Transverse colon (tissue), 4 donors: ENCODE measurements around the gene MAN1A2. TPM values are rescaled to one million over a fixed set of nuclear protein-coding genes. Genes with fewer than 3 reads are reported as not detected.

Experiments used
- DNase-seq: peaks from one replicate; pipeline ENCODE4 v3.0.0-alpha.2; 2019
- H3K27ac ChIP-seq, 4 donors: fragments of 200-600 bp; sonication (generic); 2 replicates each; pipeline ENCODE4 v1.5.1; 2016 to 2018; ENCODE audit warnings: inconsistent platforms in 4 of 4
- H3K27me3 ChIP-seq: fragments of 200-600 bp; sonication (generic); 2 replicates; pipeline ENCODE4 v1.5.1; 2017; ENCODE audit warnings: inconsistent platforms
- H3K36me3 ChIP-seq, 4 donors: fragments of 200-600 bp; sonication (generic); 2 replicates each; pipeline ENCODE4 v1.5.1; 2017 to 2019; ENCODE audit warnings: inconsistent platforms in 4 of 4
- H3K4me1 ChIP-seq, 4 donors: fragments of 200-600 bp; sonication (generic); 2 replicates each; pipeline ENCODE4 v1.5.1; 2017 to 2020; ENCODE audit warnings: inconsistent platforms in 4 of 4
- H3K4me3 ChIP-seq, 4 donors: fragments of 200-600 bp; sonication (generic); 1 replicate in 1 of 4; 2 replicates in 3 of 4; pipeline versions ENCODE4 v1.5.1 to v1.6.1; 2017 to 2019; ENCODE audit warnings: inconsistent platforms in 4 of 4
- H3K9me3 ChIP-seq, 2 donors: fragments of 200-600 bp; sonication (generic); 2 replicates each; pipeline ENCODE4 v1.5.1; 2017 to 2019; ENCODE audit warnings: inconsistent platforms in 2 of 2
- CTCF ChIP-seq, 5 experiments: fragments of 200-600 bp in 3 of 5; fragments of 450-650 bp in 2 of 5; sonication (generic) in 3 of 5; IDR thresholded peaks; 1 replicate in 2 of 5; 2 replicates in 3 of 5; pipeline ENCODE4 v1.5.1; 2016 to 2017; ENCODE audit warnings: antibody characterized with exemption in 5 of 5, inconsistent platforms in 3 of 5, mild to moderate bottlenecking in 2 of 5, moderate library complexity in 1 of 5
- EP300 ChIP-seq: sonication (generic); formaldehyde crosslinking; IDR thresholded peaks from one replicate; pipeline ENCODE4 v1.6.1; 2017; ENCODE audit warnings: antibody characterized with exemption, low read depth
- POLR2A ChIP-seq: fragments of 450-650 bp; IDR thresholded peaks from one replicate; pipeline ENCODE4 v1.6.1; 2016; ENCODE audit warnings: antibody characterized with exemption, mild to moderate bottlenecking, moderate library complexity
- POLR2AphosphoS5 ChIP-seq, 3 donors: sonication (generic); formaldehyde crosslinking; IDR thresholded peaks; one replicate each; pipeline ENCODE4 v1.6.1; 2016; ENCODE audit warnings: antibody characterized with exemption in 3 of 3
- WGBS, 2 donors: methylation state at CpG; one replicate each; pipeline ENCODE4 v1.1.5; 2018; ENCODE audit warnings: low coverage in 1 of 2; 5-methylcytosine and 5-hydroxymethylcytosine counted together
- in situ Hi-C, 4 donors: fragments of 200-750 bp; cut with MboI; loops; one replicate each; pipeline versions ENCODE4 v1.15.0 to v1.15.1; 2017; ENCODE audit warnings: low sequenced_read_pairs in 3 of 4, low pct_ligation_motif_present in 1 of 4, low pct_unique_long_range_greater_than_20kb in 1 of 4
- intact Hi-C: fragments of 100-400 bp; cut with DNase I; formaldehyde crosslinking; loops from one replicate; pipeline ENCODE4 v1.15.1; 2023; ENCODE audit warnings: low total_unique reads
- total RNA-seq, 4 donors: library from RNA; depleted of rRNA; stranded (reverse); fragments of >200 nt; gene quantifications; one replicate each; pipeline ENCODE4 v1.1.0, GENCODE V29; 2016

Gene MAN1A2
- total RNA-seq, 4 donors from 2014 or later, result 9.0 to 38.6 (median 21.6) TPM

- Histone ChIP-seq H3K4me1 (peaks cover 0 to 19% (median 9%) of the 10 kb centered on the region in 4 donors), H3K36me3 (no peaks in the 10 kb centered on the region), H3K4me3 (no peak overlapping the region), H3K27me3 (no peaks in the 10 kb centered on the region), H3K9me3 (no peaks in the 10 kb centered on the region), H3K27ac (no peak overlapping the region)
- 94% methylated on average over 3 of the region's 3 CpGs; no CpG with 5 or more reads in 1 of the 2 donors for WGBS, 2 donors
- peak; percentile 3 for DNase-seq
- TF ChIP-seq POLR2AphosphoS5 (IDR thresholded peaks at IDR 0.05) (no peak), EP300 (no peak), CTCF (IDR thresholded peaks at IDR 0.05) (no peak), POLR2A (no peak)
- intact Hi-C loops, result no loop called here
- in situ Hi-C loops, result no loop called here
These were observed 209.0 kb downstream of the MAN1A2 start for GRCh38 chr1:117576236-117576635.

- 82 to 83% methylated on average over 1 to 2 of the region's 2 CpGs for WGBS, 2 donors
- in situ Hi-C loops (no loop called here), intact Hi-C loops (no loop called here)
- Histone ChIP-seq H3K27me3 (no peaks in the 10 kb centered on the region), H3K36me3 (no peaks in the 10 kb centered on the region), H3K4me3 (no peak overlapping the region), H3K27ac (no peak overlapping the region), H3K4me1 (peaks cover 0 to 9% (median under 1%) of the 10 kb centered on the region in 4 donors), H3K9me3 (no peaks in the 10 kb centered on the region)
- DNase-seq, result peak; percentile 0
- TF ChIP-seq CTCF (IDR thresholded peaks at IDR 0.05) (no peak), POLR2AphosphoS5 (IDR thresholded peaks at IDR 0.05) (no peak), EP300 (no peak), POLR2A (no peak)
These were observed 210.1 kb downstream of the MAN1A2 start for GRCh38 chr1:117577191-117577885.

- no peak overlapping the region for H3K4me3 ChIP-seq
- TF ChIP-seq POLR2A, result no peak
- TF ChIP-seq POLR2AphosphoS5 (IDR thresholded peaks at IDR 0.05), result no peak
- TF ChIP-seq CTCF (IDR thresholded peaks at IDR 0.05), result no peak
- TF ChIP-seq EP300, result no peak
- no peak overlapping the region for H3K27ac ChIP-seq
- intact Hi-C loops (loop anchor here (1.0 kb wide), 1 partner anchor 26 kb away; no protein-coding TSS in a partner anchor), in situ Hi-C loops (no loop called here)
- no peaks in the 10 kb centered on the region for H3K27me3 ChIP-seq
- no peaks in the 10 kb centered on the region for H3K9me3 ChIP-seq
- peak; percentile 1 for DNase-seq
- no peaks in the 10 kb centered on the region for H3K36me3 ChIP-seq
- H3K4me1 ChIP-seq, result peaks cover 0 to 2% (median 0%) of the 10 kb centered on the region in 4 donors
- WGBS, 2 donors, result 90 to 93% methylated on average over 2 to 4 of the region's 4 CpGs
These were observed 211.2 kb downstream of the MAN1A2 start for GRCh38 chr1:117578466-117578865.

Other genes with a start within 250 kb of the MAN1A2 start
- 100 to 1,000 TPM in 1 of 4 donors, 1 to 10 TPM in 3; 2.6 to 106 (median 3.1) TPM for gene TRIM45, start 245.7 kb upstream of the MAN1A2 start, total RNA-seq
- not detected for gene VTCN1, start 156.5 kb upstream of the MAN1A2 start, total RNA-seq
- 10 to 100 TPM in 3 of 4 donors, 1 to 10 TPM in 1; 3.4 to 30.8 (median 18.1) TPM for gene TENT5C, start 238.6 kb downstream of the MAN1A2 start, total RNA-seq